ENCODE data around the gene GCAT. TPM values are rescaled to one million over a fixed set of nuclear protein-coding genes. Genes with fewer than 3 reads are reported as not detected.

GCAT gene
- polyA plus RNA-seq, 1 donor from 2014 or later, result 13.0 TPM

GRCh38 chr22:37865510-37865909 lies 57.8 kb downstream of the GCAT start:
- no peaks in the 10 kb centered on the region for H3K9me3 ChIP-seq (ENCODE audit: low read length)
- no peaks in the 10 kb centered on the region for H3K27me3 ChIP-seq (ENCODE audit: insufficient read depth, low read depth, low read length)
- no peaks in the 10 kb centered on the region for H4K20me1 ChIP-seq (ENCODE audit: insufficient read depth)
- H3K36me3 ChIP-seq (ENCODE audit: insufficient read depth, low read length), result no peaks in the 10 kb centered on the region
- no peaks in the 10 kb centered on the region for H3K9me2 ChIP-seq (ENCODE audit: insufficient read depth, low read length)
- H3K9ac ChIP-seq (ENCODE audit: low read length), result no peak overlapping the region
- no peaks in the 10 kb centered on the region for H3F3A ChIP-seq (ENCODE audit: insufficient read depth, low read length, poor library complexity, severe bottlenecking)
- no peak overlapping the region for H2AFZ ChIP-seq (ENCODE audit: low read depth, low read length)
- no peak for TF ChIP-seq RAD21 (conservative IDR thresholded peaks at IDR 0.05)
- TF ChIP-seq EP300 (conservative IDR thresholded peaks at IDR 0.05; ENCODE audit: poor library complexity, severe bottlenecking), result no peak
- TF ChIP-seq SMC3 (conservative IDR thresholded peaks at IDR 0.05; ENCODE audit: poor library complexity), result no peak
- TF ChIP-seq POLR2AphosphoS5 (IDR thresholded peaks at IDR 0.05), result no peak
- H3K4me3 ChIP-seq (ENCODE audit: low read length), result no peak overlapping the region
- H3K27ac ChIP-seq (ENCODE audit: low read length), result no peak overlapping the region
- H3K4me2 ChIP-seq (ENCODE audit: low read length), result no peak overlapping the region
- H3K79me2 ChIP-seq (replicated peaks; ENCODE audit: insufficient read depth, low read length), result no peaks in the 10 kb centered on the region

Small RNA genes within 50 kb of the gene (small RNA-seq; reads per million reads assigned to genes)
- gene MIR659, result 0.16 to 6.0 (median 2.8) reads per million in 3 experiments

Other genes with a start within 250 kb of the GCAT start
- gene CDC42EP1, start 247.5 kb upstream of the GCAT start, polyA plus RNA-seq, result 0.24 TPM in 1 of 2 replicates, not detected in the other
- gene LGALS2, start 227.8 kb upstream of the GCAT start, polyA plus RNA-seq, result not detected in 2 replicates
- gene GGA1, start 199.1 kb upstream of the GCAT start, polyA plus RNA-seq, result 57.5 and 62.2 TPM in 2 replicates
- gene SH3BP1, start 168.3 kb upstream of the GCAT start, polyA plus RNA-seq, result 0.63 TPM in 1 of 2 replicates, not detected in the other
- 108 and 129 TPM in 2 replicates for gene PDXP, start 149.2 kb upstream of the GCAT start, polyA plus RNA-seq
- not detected in 2 replicates for gene LGALS1, start 132.3 kb upstream of the GCAT start, polyA plus RNA-seq
- 77.5 and 90.0 TPM in 2 replicates for gene NOL12, start 121.6 kb upstream of the GCAT start, polyA plus RNA-seq
- gene TRIOBP, start 110.9 kb upstream of the GCAT start, polyA plus RNA-seq, result 9.2 and 16.2 TPM in 2 replicates
- 0.73 TPM in 1 of 2 replicates, not detected in the other for gene GALR3, start 15.4 kb downstream of the GCAT start, polyA plus RNA-seq
- 92.4 and 127 TPM in 2 replicates for gene ANKRD54, start 36.4 kb downstream of the GCAT start, polyA plus RNA-seq
- 352 and 396 TPM in 2 replicates for gene EIF3L, start 41.5 kb downstream of the GCAT start, polyA plus RNA-seq
- gene MICALL1, start 98.4 kb downstream of the GCAT start, polyA plus RNA-seq, result 11.4 and 13.0 TPM in 2 replicates
- gene C22orf23, start 145.7 kb downstream of the GCAT start, polyA plus RNA-seq, result 1.0 and 1.3 TPM in 2 replicates
- gene POLR2F, start 145.8 kb downstream of the GCAT start, polyA plus RNA-seq, result 170 and 195 TPM in 2 replicates
- not detected in 2 replicates for gene SOX10, start 176.6 kb downstream of the GCAT start, polyA plus RNA-seq
- 101 and 115 TPM in 2 replicates for gene PICK1, start 249.5 kb downstream of the GCAT start, polyA plus RNA-seq

Data from neural cell (in vitro differentiated cells).